Astrocyte of the spinal cord (primary cell): ENCODE results near the gene PRSS57.

Source experiments
- DNase-seq: peaks from one replicate; pipeline ENCODE4 v3.0.0; 2011; ENCODE audit warnings: low read depth, low spot score
- H3K4me3 ChIP-seq: 2 replicates; pipeline ENCODE4 v1.5.1; 2011; ENCODE audit warnings: low read depth, mild to moderate bottlenecking, low read length, moderate library complexity
- in situ Hi-C: cut with HindIII; loops from 2 replicates; pipeline ENCODE4 v1.10.0; 2017; ENCODE audit warnings: low sequenced_read_pairs
- TF ChIP-seq, protein P1 (sequence below): IDR thresholded peaks from 2 replicates; pipeline ENCODE4 v1.5.1; 2012; ENCODE audit warnings: low read depth, mild to moderate bottlenecking, low read length, inconsistent platforms

Gene PRSS57

DNA sequence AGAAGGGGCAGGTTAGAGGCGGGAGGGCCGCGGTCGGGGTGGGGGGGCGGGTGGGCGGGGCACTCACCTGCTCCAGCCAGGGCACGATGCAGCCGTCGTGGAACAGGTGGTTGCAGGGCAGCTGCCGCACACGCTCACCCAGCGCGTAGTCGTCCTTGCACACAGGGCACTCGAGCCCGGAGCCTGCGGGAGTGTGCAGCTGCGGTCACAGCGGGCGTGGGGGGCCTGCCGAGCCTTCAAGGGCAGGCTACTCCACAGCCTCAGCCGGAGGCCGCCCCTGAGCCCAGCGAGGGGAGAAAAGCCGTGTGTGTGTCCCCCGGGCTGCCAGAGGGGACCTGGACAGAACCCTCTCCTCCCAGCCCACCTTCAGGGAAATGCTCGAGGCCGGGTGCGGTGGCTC is 46.9 kb downstream of the PRSS57 start:
- no peak overlapping the region for H3K4me3 ChIP-seq
- TF ChIP-seq, protein P1, sequence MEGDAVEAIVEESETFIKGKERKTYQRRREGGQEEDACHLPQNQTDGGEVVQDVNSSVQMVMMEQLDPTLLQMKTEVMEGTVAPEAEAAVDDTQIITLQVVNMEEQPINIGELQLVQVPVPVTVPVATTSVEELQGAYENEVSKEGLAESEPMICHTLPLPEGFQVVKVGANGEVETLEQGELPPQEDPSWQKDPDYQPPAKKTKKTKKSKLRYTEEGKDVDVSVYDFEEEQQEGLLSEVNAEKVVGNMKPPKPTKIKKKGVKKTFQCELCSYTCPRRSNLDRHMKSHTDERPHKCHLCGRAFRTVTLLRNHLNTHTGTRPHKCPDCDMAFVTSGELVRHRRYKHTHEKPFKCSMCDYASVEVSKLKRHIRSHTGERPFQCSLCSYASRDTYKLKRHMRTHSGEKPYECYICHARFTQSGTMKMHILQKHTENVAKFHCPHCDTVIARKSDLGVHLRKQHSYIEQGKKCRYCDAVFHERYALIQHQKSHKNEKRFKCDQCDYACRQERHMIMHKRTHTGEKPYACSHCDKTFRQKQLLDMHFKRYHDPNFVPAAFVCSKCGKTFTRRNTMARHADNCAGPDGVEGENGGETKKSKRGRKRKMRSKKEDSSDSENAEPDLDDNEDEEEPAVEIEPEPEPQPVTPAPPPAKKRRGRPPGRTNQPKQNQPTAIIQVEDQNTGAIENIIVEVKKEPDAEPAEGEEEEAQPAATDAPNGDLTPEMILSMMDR = no peak
- in situ Hi-C loops = no loop called here
- DNase-seq = no peak

DNA sequence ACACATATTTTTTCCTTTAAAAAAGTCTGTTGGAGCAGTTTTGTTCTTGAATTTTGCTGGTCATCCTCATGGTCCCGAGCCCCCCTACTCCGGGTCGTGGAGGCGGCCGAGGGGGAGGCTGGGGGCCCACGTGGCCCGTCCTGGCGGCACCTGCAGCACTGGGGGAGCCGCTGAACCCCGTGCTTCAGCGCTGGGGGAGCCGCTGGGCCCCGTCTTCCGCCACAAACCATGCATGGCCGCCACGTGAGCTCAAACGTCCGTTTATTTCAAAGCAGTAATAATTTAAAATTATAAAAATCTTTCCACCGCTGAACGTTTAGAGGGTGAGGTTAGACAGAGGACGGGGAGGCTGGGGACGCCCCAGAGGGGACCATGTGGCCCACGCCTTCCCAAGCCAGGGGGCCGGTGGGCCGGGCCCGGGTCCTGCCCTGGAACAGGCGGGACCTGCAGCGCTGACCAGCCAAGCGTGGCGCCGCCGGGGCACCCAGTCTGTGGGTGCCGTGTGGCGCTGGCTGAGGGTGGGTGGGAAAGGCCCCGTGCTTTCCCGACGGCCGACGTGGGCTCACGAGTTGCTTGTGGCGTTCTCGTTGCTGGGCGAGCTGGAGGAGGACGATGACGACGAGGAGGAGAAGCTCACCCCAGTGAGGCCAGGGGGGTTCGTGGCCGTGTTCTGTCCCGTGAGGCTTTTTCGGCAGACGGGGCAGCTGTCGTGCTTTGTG is 47.5 kb downstream of the PRSS57 start:
- no peak for DNase-seq
- TF ChIP-seq, protein P1 = no peak
- H3K4me3 ChIP-seq = no peak overlapping the region
- in situ Hi-C loops = no loop called here

DNA sequence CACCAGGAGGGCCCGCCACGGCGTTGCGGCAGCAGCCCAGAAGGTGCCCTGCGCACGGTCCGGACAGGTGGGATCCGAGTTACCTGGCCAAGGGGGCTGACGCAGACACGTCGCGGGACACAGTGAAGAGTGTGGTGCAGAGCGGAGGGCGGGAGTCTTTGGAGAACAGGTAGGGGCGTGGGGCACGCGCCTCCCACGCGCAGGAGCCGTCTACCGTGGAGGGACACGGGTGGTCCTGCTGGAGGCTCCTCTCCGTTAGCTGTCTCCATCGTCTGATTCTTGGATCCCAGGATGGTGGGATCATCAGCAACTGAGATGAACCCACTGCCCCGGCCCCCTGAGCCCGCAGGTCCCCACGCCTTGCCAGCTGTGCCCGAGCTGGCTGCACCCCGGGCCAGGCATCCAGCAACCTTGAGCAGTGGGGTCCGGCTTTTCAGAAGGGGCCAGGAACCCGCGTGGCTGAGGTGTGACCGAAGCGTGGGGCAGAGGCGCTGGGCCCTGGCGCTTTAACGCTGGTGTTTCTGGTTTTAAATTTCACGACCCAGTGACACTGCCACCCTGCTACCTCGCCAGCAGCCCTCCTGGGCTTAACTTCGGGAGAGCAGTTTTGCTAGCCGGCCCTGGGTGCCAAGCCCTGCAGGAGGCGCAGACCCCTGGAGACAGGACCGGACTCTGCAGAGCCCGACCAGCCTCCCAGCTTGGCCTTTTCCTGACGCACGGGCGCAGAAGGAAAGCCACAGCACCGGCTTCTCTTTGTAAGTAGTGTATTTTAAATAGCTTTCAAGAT is 48.3 kb downstream of the PRSS57 start:
- no peak for DNase-seq
- in situ Hi-C loops = no loop called here
- no peak overlapping the region for H3K4me3 ChIP-seq
- TF ChIP-seq, protein P1 = no peak

DNA sequence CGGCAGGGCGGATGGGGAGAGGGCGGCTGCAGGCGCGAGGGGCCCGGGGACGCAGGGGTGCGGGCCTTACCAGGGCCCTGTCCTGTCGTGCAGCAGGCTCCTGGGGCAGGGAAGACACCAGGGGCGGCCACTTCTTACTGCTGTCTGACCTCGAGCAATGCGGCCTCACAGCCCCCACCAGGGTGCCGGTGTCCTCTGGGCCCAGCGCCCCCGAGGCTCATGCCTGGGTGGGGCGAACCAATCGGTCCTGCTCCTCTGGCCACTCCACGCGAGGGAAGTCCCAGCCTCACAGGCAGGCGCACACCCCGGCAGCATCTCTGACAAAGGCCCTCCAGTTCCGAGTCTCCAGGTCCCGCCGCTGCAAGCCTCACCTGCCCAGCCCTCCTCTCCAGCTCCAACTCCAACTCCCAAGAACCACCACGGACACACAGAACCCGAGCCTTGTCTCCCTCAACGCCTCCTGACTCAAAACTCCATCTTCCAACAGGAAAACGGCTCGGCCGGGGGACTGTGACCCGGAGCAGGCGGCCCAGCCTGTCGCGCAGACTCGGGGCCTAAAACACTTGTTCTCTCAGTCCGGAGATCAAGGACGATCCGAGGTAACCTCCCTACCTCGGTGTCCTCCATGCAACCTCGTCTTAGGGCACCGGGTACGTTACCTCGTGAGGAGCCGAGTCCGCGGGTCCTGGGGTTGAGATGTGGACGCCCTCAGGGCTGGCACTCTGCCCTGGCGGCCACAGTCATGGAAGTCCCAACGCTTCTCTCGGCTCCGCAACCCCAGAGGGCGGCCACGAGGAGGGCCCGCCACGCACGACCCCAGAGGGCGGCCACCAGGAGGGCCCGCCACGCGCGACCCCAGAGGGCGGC is 49.1 kb downstream of the PRSS57 start:
- TF ChIP-seq, protein P1 = no peak
- DNase-seq = no peak
- H3K4me3 ChIP-seq = no peak overlapping the region
- in situ Hi-C loops = no loop called here

DNA sequence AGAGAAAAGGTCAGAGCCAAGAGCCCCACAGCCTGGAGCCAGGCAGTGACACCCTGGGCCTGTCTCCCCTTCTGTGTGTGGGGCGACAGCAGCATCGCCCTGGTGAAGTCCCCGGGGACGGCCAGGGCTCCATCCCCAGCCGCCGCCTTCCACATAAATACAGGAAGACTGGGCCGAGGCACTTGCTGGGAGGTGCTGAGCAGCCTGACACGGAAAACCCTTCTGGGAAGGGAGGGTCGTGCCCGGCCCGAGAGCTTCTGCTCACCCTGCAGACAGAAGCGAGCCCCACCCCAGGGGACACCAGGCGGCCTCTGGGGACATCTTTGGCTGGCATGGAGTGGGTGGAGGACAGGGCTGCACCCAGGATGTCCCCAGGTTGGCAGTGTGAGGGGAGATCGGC is 50.5 kb downstream of the PRSS57 start:
- TF ChIP-seq, protein P1 = no peak
- H3K4me3 ChIP-seq = no peak overlapping the region
- DNase-seq = no peak
- in situ Hi-C loops = no loop called here

DNA sequence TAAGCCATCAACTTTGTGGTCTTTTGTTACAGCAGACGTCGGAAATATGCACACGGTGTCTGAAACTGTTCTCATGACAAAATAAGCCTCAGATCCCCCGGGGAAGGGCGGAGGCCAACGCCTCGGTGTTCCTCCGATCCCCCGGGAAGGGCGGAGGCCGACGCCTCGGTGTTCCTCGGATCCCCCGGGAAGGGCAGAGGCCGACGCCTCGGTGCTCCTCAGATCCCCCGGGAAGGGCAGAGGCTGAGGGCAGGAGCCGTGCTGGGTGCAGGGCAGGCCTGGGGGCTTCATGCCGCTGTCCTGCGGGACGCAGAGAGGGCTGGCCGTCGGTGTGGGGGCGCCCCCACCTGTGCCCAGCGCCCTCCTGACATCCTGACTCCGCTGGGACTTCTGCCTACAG is 50.9 kb downstream of the PRSS57 start:
- TF ChIP-seq, protein P1 = no peak
- H3K4me3 ChIP-seq = no peak overlapping the region
- in situ Hi-C loops = no loop called here
- DNase-seq = no peak
